NB4 (cell line): Measurements from ENCODE around the gene ELAC2.

ENCODE experiments used
- CTCF ChIP-seq: IDR thresholded peaks from one replicate; pipeline ENCODE4 v1.5.1; 2012; ENCODE audit warnings: low read depth, low read length
- POLR2A ChIP-seq: IDR thresholded peaks from 2 replicates; pipeline ENCODE4 v1.6.1; 2011; ENCODE audit warnings: mild to moderate bottlenecking; ENCODE audit not compliant: insufficient read length; ENCODE audit errors: extremely low read depth

- TF ChIP-seq POLR2A, result no peak
- no peak for TF ChIP-seq CTCF
These were observed 11.5 kb upstream of the ELAC2 start for GRCh38 chr17:13029340-13029739.
